KMS-11 (cell line): Measurements from ENCODE around the gene VSIG1.

Experiments
- H2AFZ ChIP-seq: fragments of 200-600 bp; sonication (generic); 2 replicates; pipeline ENCODE4 v1.6.1; 2016; ENCODE audit warnings: antibody characterized with exemption, mixed run types, low read depth
- H3K27ac ChIP-seq: fragments of 200-600 bp; sonication (generic); 2 replicates; pipeline ENCODE4 v1.6.1; 2016; ENCODE audit warnings: mild to moderate bottlenecking, mixed run types
- H3K27me3 ChIP-seq: fragments of 200-600 bp; sonication (generic); 2 replicates; pipeline ENCODE4 v1.6.1; 2017; ENCODE audit warnings: mild to moderate bottlenecking, low read depth, mixed run types, moderate library complexity; ENCODE audit not compliant: insufficient read depth
- H3K36me3 ChIP-seq: fragments of 200-600 bp; sonication (generic); 2 replicates; pipeline ENCODE4 v1.6.1; 2017; ENCODE audit warnings: mild to moderate bottlenecking, mixed run types; ENCODE audit not compliant: insufficient read depth
- H3K4me1 ChIP-seq: fragments of 200-600 bp; sonication (generic); 2 replicates; pipeline ENCODE4 v1.6.1; 2016; ENCODE audit warnings: mild to moderate bottlenecking, low read depth, mixed run types; ENCODE audit not compliant: poor library complexity, severe bottlenecking
- H3K4me2 ChIP-seq: fragments of 200-600 bp; sonication (generic); 2 replicates; pipeline ENCODE4 v1.7.0; 2016; ENCODE audit warnings: mild to moderate bottlenecking, mixed run types
- H3K4me3 ChIP-seq: fragments of 200-600 bp; sonication (generic); IDR thresholded peaks from 2 replicates; pipeline ENCODE4 v1.6.1; 2017; ENCODE audit warnings: low read depth, low read length, mixed read lengths; ENCODE audit not compliant: insufficient read depth
- H3K79me2 ChIP-seq: fragments of 200-600 bp; sonication (generic); 2 replicates; pipeline ENCODE4 v1.6.1; 2016; ENCODE audit warnings: low read depth, mixed run types; ENCODE audit not compliant: insufficient read depth
- H3K9ac ChIP-seq: fragments of 200-600 bp; sonication (generic); 2 replicates; pipeline ENCODE4 v1.6.1; 2016; ENCODE audit warnings: mild to moderate bottlenecking, mixed run types
- H4K20me1 ChIP-seq: fragments of 200-600 bp; sonication (generic); 2 replicates; pipeline ENCODE4 v1.6.1; 2016; ENCODE audit warnings: mild to moderate bottlenecking, mixed run types; ENCODE audit not compliant: insufficient read depth
- CTCF ChIP-seq: fragments of 200-600 bp; sonication (generic); conservative IDR thresholded peaks from 2 replicates; pipeline ENCODE4 v1.6.1; 2017; ENCODE audit warnings: low read depth, mild to moderate bottlenecking, antibody characterized with exemption, low read length, moderate library complexity, mixed read lengths

The VSIG1 gene

DNA sequence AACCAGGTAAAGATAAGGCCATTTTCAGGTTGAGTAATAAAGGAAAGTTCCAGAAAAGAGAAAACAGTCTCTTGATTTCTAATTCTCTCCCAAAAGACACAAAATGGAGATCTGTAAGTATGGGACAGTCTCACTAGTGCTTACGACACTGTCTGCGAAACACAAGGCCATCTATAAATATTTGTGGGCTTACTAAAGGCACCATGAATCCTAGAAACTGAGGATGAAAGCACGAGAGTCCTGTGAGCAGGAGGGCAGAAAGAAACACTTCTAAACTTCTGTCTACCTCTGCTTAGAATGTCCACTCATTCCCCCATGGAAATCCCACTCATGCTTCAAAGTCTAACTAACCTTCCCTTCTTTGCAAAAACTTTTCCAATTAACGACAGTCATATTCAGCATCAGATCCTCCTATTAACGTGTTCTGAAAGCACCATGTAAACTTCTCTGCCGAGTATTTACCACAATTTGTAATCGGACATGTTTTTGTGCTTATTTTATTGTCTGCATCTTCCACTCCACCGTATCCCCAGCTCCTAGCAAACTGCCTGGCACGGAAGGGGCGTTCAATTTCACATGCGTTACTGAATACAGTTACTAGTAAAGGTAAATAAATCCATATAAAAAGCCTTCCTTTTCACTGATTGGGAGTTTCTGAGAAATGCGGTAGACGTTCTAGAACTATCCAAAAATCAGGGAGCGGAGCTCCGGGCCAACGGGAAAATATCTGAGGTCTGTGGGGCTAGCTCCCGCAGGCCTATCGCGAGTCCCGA lies 45.8 kb downstream of the VSIG1 start:
- peak overlapping the region; percentile 68 for H2AFZ ChIP-seq
- H4K20me1 ChIP-seq, result no peaks in the 10 kb centered on the region
- H3K4me3 ChIP-seq, result no peak overlapping the region
- H3K36me3 ChIP-seq, result no peaks in the 10 kb centered on the region
- H3K9ac ChIP-seq, result peak overlapping the region; percentile 85
- peak overlapping the region; percentile 67 for H3K4me2 ChIP-seq
- H3K79me2 ChIP-seq, result peaks cover 17% of the 10 kb centered on the region; the same call in 1 of the 2 replicates
- H3K27ac ChIP-seq, result peak overlapping the region; percentile 79
- H3K27me3 ChIP-seq, result no peaks in the 10 kb centered on the region
- H3K4me1 ChIP-seq, result peaks cover 9% of the 10 kb centered on the region
- no peak for TF ChIP-seq CTCF

GRCh38 chrX:108091264-108091877 lies 46.5 kb downstream of the VSIG1 start, which contains the start of the genes ATG4A and PSMD10:
Gene ATG4A, plus strand, starts transcription at chrX:108091778. Its CDS starts 49 bp downstream, at chrX:108091827.
Gene PSMD10, minus strand, starts transcription at chrX:108091542. Its CDS starts 22 bp downstream, at chrX:108091520.
- Histone ChIP-seq H3K4me2 (peak within 1 kb of the TSS; percentile 67), H4K20me1 (no peaks in the 10 kb centered on the region), H3K36me3 (no peaks in the 10 kb centered on the region), H3K79me2 (peaks cover 17% of the 10 kb centered on the region; the same call in 1 of the 2 replicates), H3K9ac (peak within 1 kb of the TSS; percentile 85), H2AFZ (peak within 1 kb of the TSS; percentile 73), H3K27me3 (no peaks in the 10 kb centered on the region), H3K4me1 (peaks cover 9% of the 10 kb centered on the region), H3K27ac (peak within 1 kb of the TSS; percentile 79), H3K4me3 (no peak within 1 kb of the TSS)
- no peak for TF ChIP-seq CTCF

DNA sequence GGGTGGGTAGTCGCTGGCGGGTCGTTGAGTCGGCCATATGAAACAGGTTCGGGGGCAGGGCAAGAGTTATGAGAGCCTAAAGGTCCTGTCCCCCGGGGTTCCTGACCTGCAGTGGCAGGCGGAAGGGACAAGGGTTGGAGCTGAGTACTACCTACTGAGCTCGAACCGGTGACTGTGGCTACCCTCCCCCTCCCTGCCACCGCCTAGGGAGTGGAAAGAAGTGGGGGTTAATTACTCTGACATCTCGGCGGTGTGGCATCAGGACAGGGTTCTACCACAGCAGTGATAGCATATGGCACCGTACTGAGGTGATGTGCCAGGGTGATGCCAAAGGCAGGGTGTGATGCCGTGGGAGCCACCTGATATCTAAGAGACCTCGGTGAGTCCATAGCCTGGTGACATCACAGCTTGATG lies 47.0 kb downstream of the VSIG1 start:
- TF ChIP-seq CTCF, result no peak
- Histone ChIP-seq H3K4me1 (peaks cover 9% of the 10 kb centered on the region), H3K79me2 (peaks cover 17% of the 10 kb centered on the region; the same call in 1 of the 2 replicates), H3K36me3 (no peaks in the 10 kb centered on the region), H3K27ac (peak overlapping the region; percentile 79; the same call in 1 of the 2 replicates), H4K20me1 (no peaks in the 10 kb centered on the region), H3K9ac (peak overlapping the region; percentile 85; the same call in 1 of the 2 replicates), H3K4me3 (no peak overlapping the region), H3K27me3 (no peaks in the 10 kb centered on the region), H3K4me2 (peak overlapping the region; percentile 52; the same call in 1 of the 2 replicates), H2AFZ (peak overlapping the region; percentile 73)

DNA sequence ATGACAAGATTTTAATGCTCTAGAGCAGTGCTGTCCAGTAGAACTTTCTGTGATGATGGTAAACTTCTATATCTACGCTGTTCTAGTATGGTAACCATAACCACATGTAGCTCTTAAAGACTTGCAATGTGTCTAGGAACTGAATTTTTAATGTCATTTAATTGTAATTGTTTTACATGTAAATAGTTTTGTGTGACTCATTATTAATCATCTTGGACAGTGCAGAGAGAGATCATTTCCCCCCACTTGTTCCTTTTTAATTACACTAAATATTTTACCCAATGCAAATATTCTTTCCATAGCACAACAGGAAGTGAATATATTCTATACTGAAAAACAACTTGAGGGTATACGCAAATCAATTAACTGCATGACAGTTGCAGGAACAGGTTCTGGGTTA lies 52.5 kb downstream of the VSIG1 start:
- no peak overlapping the region for H3K4me3 ChIP-seq
- TF ChIP-seq CTCF, result no peak
- peaks cover 3% of the 10 kb centered on the region for H3K4me1 ChIP-seq
- H3K27me3 ChIP-seq, result no peaks in the 10 kb centered on the region
- H3K79me2 ChIP-seq, result no peaks in the 10 kb centered on the region; the same call in 1 of the 2 replicates
- no peak overlapping the region for H3K4me2 ChIP-seq
- H2AFZ ChIP-seq, result no peak overlapping the region
- no peaks in the 10 kb centered on the region for H3K36me3 ChIP-seq
- H4K20me1 ChIP-seq, result no peaks in the 10 kb centered on the region
- H3K27ac ChIP-seq, result no peak overlapping the region
- no peak overlapping the region for H3K9ac ChIP-seq
